Measurements from ENCODE around the gene MT1X.
A peak's percentile ranks its signal among the peaks of the same experiment; 100 is the strongest.

The MT1X gene

DNA sequence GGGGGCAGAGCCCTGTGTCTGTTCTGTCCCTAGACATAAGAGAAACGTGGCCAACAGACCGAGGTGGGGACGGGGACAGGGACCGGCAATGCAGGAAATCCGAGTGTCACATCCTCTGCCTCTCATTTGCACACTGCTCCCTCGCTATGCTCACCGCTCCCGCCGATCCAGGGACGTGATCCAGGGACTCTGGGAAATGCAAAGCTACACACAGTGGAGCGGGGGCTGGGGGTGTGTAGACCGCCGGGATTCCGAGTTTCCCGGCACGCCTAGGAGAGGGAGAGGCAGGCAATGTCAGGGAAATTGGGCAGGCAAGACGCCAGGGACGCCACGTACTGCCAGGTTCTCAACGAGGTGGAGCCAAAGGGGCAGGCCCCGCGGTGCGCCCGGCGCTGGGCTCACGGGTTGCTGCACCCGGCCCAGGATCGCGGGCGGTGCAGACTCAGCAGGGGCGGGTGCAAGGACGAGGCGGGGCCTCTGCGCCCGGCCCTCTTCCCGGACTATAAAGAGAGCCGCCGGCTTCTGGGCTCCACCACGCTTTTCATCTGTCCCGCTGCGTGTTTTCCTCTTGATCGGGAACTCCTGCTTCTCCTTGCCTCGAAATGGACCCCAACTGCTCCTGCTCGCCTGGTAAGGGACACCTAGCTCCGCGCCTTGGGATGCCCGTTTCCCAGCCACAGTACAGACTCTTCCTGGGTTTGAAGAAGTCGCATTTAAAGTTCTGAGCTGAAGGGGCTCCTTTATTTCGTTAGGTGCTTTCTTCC, at the start of gene MT1X:
Gene MT1X, plus strand, starts transcription at position 532 of the 764 bp plus-strand sequence. Its CDS starts 71 bp downstream, at position 603.
- DNase-seq: peak; percentile 78 to 84 (median 80)

- DNase-seq: no peak
These were observed 49.4 kb upstream of the MT1X start for GRCh38 chr16:56632848-56633365.

- DNase-seq: no peak
These were observed 48.7 kb upstream of the MT1X start for GRCh38 chr16:56633535-56633934.

DNA sequence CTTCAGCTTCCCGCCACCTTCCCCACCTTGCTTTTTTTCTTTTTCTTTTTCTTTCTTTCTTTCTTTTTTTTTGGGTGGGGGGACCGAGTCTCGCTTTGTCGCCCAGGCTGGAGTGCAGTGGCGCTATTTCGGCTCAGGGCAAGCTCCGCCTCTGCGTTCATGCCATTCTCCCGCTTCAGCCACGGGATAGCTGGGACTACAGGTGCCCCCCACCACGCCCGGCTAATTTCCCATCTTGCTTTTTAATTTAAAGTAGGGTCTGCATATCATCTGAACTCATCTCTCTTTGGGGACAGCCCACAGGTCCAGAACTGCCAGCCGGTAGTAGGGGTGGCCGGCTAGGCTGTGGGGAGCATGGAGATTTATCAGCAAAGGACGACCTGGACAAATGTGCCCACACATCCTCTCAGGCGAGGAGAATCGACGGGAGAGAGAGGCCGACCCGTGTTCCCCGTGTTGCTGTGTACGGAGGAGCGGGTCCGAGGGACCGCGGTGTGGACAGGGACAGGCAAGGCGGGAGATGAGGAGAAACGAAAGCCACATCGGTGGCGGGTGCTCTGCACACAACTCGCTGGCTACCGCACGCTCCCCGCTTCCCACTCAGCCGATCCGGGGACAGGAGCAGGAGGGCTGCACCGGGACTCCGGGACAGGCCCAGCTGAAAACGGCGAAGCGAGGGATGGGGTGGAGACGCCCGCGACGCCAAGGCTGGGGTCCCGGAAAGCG, 47.4 kb upstream of the MT1X start:
- no peak for DNase-seq

GRCh38 chr16:56635441-56635967, 46.8 kb upstream of the MT1X start:
- DNase-seq: no peak

DNA sequence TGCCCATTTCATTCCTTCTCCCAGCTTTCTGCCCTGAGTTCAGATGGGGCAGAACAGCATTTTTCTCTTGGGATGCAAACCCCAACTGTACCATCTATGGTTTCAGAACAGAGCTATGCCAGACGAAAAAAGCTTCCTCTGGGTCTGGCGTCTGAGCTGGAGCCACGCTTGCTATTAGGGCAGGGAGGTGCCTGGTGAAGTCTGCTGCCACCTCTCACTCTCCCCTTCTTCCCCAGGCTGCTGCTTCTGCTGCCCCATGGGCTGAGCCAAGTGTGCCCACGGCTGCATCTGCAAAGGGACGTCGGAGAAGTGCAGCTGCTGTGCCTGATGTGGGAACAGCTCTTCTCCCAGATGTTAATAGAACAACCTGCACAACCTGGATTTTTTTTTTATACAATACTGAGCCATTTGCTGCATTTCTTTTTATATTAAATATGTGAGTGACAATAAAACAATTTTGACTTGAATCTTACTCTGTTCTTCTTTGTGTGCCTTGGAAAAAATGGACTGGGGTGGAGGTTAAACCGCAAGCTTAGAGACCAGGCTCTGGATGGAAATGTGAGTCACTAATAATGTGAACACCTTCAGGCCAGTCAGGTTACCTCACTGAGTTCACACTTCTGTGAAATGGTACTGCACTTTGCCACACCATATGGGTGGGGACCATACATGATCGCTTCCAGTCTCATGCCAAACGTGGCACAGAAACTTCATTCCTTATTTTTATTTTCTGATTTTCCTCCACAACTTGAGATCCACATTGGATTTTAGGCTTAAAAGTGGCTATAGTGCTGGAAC, 45.5 kb upstream of the MT1X start:
- DNase-seq: no peak

DNA sequence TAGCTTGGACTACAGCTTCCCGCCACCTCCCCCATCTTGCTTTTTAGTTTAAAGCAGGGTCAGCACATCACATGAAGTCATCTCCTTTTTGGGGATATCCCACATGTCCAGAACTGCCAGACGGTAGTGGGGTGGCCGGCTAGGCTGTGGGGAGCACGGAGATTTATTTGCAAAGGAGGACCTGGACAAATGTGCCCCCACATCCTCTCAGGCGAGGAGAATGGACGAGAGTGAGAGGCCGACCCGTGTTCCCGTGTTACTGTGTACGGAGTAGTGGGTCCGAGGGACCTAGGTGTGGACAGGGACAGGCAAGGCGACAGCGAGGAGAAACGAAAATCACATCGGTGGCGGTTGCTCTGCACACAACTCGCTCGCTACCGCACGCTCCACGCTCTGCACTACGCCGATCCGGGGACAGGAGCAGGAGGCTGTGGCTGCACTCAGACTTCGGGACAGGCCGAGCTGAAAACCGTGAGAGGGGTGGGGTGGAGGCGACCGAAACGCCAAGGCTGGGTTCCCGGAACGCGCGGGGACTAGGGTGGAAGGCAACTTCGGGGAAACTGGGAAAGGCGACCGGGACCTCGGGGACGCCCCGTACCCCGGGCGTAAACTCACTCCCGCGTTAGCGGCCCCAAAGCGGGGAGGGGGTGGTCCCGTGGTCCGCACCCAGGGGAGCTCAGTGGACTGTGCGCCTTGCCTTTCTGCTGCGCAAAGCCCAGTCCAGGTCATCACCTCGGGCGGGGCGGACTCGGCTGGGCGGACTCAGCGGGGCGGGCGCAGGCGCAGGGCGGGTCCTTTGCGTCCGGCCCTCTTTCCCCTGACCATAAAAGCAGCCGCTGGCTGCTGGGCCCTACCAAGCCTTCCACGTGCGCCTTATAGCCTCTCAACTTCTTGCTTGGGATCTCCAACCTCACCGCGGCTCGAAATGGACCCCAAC, 44.2 kb upstream of the MT1X start, which contains the start of gene MT1A:
Gene MT1A, plus strand, starts transcription at position 853 of the 937 bp plus-strand sequence. Its CDS starts 73 bp downstream, at position 926.
- DNase-seq: no peak

GRCh38 chr16:56639045-56639444, 43.2 kb upstream of the MT1X start:
- DNase-seq: no peak

- no peak for DNase-seq
These were observed 42.2 kb upstream of the MT1X start for GRCh38 chr16:56640076-56640475.

- DNase-seq: no peak
These were observed 41.1 kb upstream of the MT1X start for GRCh38 chr16:56641166-56641565.

- peak; percentile 38 to 56 (median 45) for DNase-seq
These were observed 39.0 kb upstream of the MT1X start for GRCh38 chr16:56643080-56643778.

GRCh38 chr16:56643833-56644232, 38.4 kb upstream of the MT1X start:
- DNase-seq: no peak

DNA sequence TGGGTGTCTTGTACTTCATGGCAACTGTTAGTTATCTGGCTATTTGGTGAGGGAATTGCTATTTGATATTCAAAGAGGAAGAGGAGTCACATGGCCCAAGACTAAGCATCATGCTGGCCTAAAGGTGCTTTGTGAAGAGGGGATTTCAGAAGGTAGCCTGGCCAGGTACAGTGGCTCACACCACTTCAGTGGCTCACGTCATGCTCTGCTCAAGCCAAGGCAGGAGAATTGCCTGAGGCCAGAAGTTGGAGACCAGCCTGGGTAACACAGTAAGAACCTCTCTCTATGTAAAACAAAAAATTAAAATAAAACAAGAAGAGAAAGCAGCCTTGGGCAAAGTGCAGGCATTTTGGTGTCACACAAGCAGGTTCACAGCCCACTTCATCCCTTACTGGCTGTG, 37.0 kb upstream of the MT1X start:
- DNase-seq: no peak

GRCh38 chr16:56645838-56646237, 36.4 kb upstream of the MT1X start:
- DNase-seq: no peak

GRCh38 chr16:56647641-56648431, 34.4 kb upstream of the MT1X start:
- DNase-seq: no peak

- no peak for DNase-seq
These were observed 33.0 kb upstream of the MT1X start for GRCh38 chr16:56649271-56649670.

- no peak for DNase-seq
These were observed 32.5 kb upstream of the MT1X start for GRCh38 chr16:56649820-56650219.

DNA sequence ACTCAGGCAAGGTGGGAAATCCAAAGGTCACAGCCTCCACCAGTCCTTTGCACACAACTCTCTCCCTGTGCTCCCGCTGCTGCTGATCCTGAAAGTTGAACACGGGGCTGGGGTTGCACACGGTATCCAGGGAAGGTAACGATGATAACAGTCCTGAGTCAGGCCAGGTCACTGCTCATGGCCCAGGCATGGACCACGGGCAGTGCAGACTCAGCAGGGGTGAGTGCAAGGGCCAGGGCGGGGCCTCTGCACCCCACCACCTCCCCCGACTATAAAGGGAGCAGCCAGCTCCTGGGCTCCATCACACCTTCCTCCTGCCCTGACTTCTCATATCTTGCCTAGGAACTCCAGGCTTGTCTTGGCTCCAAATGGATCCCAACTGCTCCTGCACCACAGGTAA, 30.7 kb upstream of the MT1X start, which contains the start of gene MT1B:
Gene MT1B, plus strand, starts transcription at position 301 of the 400 bp plus-strand sequence. Its CDS starts 68 bp downstream, at position 369.
- DNase-seq: no peak

- DNase-seq: no peak
These were observed 29.7 kb upstream of the MT1X start for GRCh38 chr16:56652600-56652999.

DNA sequence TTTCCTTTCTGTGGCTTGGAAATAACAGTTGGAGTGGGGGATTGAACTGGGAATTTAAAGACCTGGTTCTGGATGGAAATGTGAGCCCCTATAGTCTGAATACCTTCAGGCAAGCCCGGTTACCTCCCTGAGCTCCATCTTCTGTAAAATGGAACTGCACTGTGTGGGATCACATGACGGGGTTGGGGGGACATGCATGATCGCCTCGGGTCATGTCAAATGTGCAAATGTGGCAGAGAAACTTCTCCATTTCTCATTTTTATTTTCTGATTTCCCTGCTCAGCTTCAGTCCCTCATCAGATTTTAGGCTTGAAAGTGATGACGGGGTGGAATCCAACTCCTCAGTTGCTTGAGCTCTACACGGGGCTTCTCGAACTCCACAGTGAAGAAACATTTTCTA, 29.1 kb upstream of the MT1X start:
- no peak for DNase-seq
